ENCODE results near the gene SZT2.

DNA sequence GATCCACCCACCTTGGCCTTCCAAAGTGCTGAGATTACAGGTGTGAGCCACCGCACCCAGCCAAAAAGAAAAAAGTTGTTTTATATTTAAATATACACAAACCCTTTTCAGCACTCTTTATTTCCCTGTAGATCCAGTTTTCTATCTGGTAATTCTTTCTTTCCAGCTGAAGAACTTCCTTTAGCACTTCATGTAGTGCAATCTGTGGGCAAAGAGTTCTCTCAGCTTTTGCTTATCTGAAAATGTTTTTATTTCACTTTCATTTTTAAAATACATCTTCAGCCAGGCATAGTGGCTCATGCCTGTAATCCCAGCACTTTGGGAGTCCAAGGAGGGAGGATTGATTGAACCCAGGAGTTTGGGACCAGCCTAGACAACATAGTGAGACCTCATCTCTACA, 92.5 kb downstream of the SZT2 start:
- TF ChIP-seq, protein P1, sequence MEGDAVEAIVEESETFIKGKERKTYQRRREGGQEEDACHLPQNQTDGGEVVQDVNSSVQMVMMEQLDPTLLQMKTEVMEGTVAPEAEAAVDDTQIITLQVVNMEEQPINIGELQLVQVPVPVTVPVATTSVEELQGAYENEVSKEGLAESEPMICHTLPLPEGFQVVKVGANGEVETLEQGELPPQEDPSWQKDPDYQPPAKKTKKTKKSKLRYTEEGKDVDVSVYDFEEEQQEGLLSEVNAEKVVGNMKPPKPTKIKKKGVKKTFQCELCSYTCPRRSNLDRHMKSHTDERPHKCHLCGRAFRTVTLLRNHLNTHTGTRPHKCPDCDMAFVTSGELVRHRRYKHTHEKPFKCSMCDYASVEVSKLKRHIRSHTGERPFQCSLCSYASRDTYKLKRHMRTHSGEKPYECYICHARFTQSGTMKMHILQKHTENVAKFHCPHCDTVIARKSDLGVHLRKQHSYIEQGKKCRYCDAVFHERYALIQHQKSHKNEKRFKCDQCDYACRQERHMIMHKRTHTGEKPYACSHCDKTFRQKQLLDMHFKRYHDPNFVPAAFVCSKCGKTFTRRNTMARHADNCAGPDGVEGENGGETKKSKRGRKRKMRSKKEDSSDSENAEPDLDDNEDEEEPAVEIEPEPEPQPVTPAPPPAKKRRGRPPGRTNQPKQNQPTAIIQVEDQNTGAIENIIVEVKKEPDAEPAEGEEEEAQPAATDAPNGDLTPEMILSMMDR (IDR thresholded peaks at IDR 0.05; ENCODE audit: low read depth, low read length): no peak
- TF ChIP-seq POLR2A (IDR thresholded peaks at IDR 0.05; ENCODE audit: extremely low read depth, insufficient read length): no peak
- TF ChIP-seq, protein P2, sequence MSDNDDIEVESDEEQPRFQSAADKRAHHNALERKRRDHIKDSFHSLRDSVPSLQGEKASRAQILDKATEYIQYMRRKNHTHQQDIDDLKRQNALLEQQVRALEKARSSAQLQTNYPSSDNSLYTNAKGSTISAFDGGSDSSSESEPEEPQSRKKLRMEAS (IDR thresholded peaks at IDR 0.05; ENCODE audit: low read depth, low read length): no peak

Measured in NB4 (cell line).